GM12878 (cell line): ENCODE results near the gene SIRT2. TPM values are rescaled to one million over a fixed set of nuclear protein-coding genes. Genes with fewer than 3 reads are reported as not detected.

Source experiments
- ASH2L ChIP-seq: fragments of 300-600, 200-600 bp; sonication (generic); IDR thresholded peaks from 2 replicates; pipeline ENCODE4 v1.6.1; 2017; ENCODE audit warnings: low read depth, mild to moderate bottlenecking, borderline replicate concordance
- E4F1 ChIP-seq: fragments of 450-650 bp; IDR thresholded peaks from 2 replicates; pipeline ENCODE4 v1.6.1; 2018; ENCODE audit warnings: borderline replicate concordance, mild to moderate bottlenecking; ENCODE audit not compliant: partially characterized antibody
- ESRRA ChIP-seq: IDR thresholded peaks from 2 replicates; pipeline ENCODE4 v1.6.1; 2012; ENCODE audit warnings: mild to moderate bottlenecking, low read length, improper control_type of control experiment
- KAT2A ChIP-seq: conservative IDR thresholded peaks from 2 replicates; pipeline ENCODE4 v1.6.1; 2011; ENCODE audit warnings: low read depth, low read length; ENCODE audit not compliant: control insufficient read depth
- MAX ChIP-seq: IDR thresholded peaks from 2 replicates; pipeline ENCODE4 v1.6.1; 2012; ENCODE audit warnings: low read depth, low read length, improper control_type of control experiment
- NFYB ChIP-seq: IDR thresholded peaks from 2 replicates; pipeline ENCODE4 v1.6.1; 2011; ENCODE audit warnings: low read depth, mild to moderate bottlenecking, low read length, improper control_type of control experiment, moderate library complexity; ENCODE audit not compliant: insufficient read depth
- POLR2A ChIP-seq: IDR thresholded peaks from 2 replicates; pipeline ENCODE4 v1.6.1; 2011; ENCODE audit warnings: low read depth, mild to moderate bottlenecking, low read length
- PRDM15 ChIP-seq: fragments of 450-650 bp; formaldehyde crosslinking; IDR thresholded peaks from 2 replicates; pipeline ENCODE4 v1.4.0; 2020; ENCODE audit warnings: mild to moderate bottlenecking, moderate library complexity
- SRF ChIP-seq, 2 experiments: IDR thresholded peaks; 2 replicates each; pipeline ENCODE4 v1.6.1; 2011; ENCODE audit warnings: low read depth in 2 of 2, low read length in 2 of 2, mild to moderate bottlenecking in 1 of 2, moderate library complexity in 1 of 2
- STAT1 ChIP-seq: fragments of 450-650 bp; conservative IDR thresholded peaks from 2 replicates; pipeline ENCODE4 v1.6.1; 2014; ENCODE audit warnings: antibody characterized with exemption, mild to moderate bottlenecking
- TBL1XR1 ChIP-seq: IDR thresholded peaks from 2 replicates; pipeline ENCODE4 v1.6.1; 2012; ENCODE audit warnings: low read depth, low read length, improper control_type of control experiment
- ZBTB40 ChIP-seq: fragments of 450-650 bp; IDR thresholded peaks from 2 replicates; pipeline ENCODE4 v1.6.1; 2016; ENCODE audit warnings: mild to moderate bottlenecking, moderate library complexity, borderline replicate concordance
- ZNF207 ChIP-seq: fragments of 450-650 bp; IDR thresholded peaks from 2 replicates; pipeline ENCODE4 v1.6.1; 2014; ENCODE audit warnings: antibody characterized with exemption, mild to moderate bottlenecking, borderline replicate concordance
- ZNF217 ChIP-seq: fragments of 450-650 bp; IDR thresholded peaks from 2 replicates; pipeline ENCODE4 v1.6.1; 2017; ENCODE audit warnings: antibody characterized with exemption, mild to moderate bottlenecking
- ZNF24 ChIP-seq: fragments of 450-650 bp; IDR thresholded peaks from 2 replicates; pipeline ENCODE4 v1.6.1; 2017; ENCODE audit warnings: antibody characterized with exemption, mild to moderate bottlenecking
- ZNF274 ChIP-seq: IDR thresholded peaks from one replicate; pipeline ENCODE4 v1.8.0; 2011; ENCODE audit not compliant: insufficient read length, insufficient read depth
- polyA plus RNA-seq, 11 experiments: library from polyadenylated mRNA; depleted of rRNA in 4 of 11; unstranded in 6 of 11; stranded (reverse) in 5 of 11; fragments of >200 nt; fragmentation: Nextera tagmentation in 4 of 11; fragmentation: Illumina TruSeq in 1 of 11; extraction: Ambion mirVana in 4 of 11; extraction: Trizol in 1 of 11; gene quantifications; 1 replicate in 1 of 11; 2 replicates in 10 of 11; pipeline versions ENCODE4 v1.2.1 to v1.2.3, GENCODE V29; 2011 to 2016; ENCODE audit warnings: inconsistent platforms in 2 of 11, missing spikeins in 2 of 11, low read depth in 1 of 11
- total RNA-seq, 4 experiments: library from RNA; depleted of rRNA in 3 of 4; stranded (reverse); fragments of >200 nt in 3 of 4; fragmentation: Illumina TruSeq in 1 of 4; extraction: Trizol in 1 of 4; gene quantifications; 2 replicates each; pipeline versions ENCODE4 v1.2.1 to v1.2.3, GENCODE V29; 2013 to 2021

Gene SIRT2
- total and polyA plus RNA-seq, 10 of the 15 experiments (the other 5 are each of a cell fraction or from before 2014, with no cell fraction given) = 1.4 to 38.7 (median 24.1) TPM

GRCh38 chr19:38849860-38850435 lies 49.5 kb downstream of the SIRT2 start, which contains the start of gene HNRNPL (continued):
- TF ChIP-seq PRDM15 (no peak), E4F1 (no peak), MAX (no peak), ASH2L (no peak), STAT1 (peak; percentile 74; the same call in 1 of the 2 replicates), ESRRA (no peak), ZNF274 (no peak), ZBTB40 (peak; percentile 82; the same call in 1 of the 2 replicates), SRF (IDR thresholded peaks at IDR 0.05; ENCODE audit: low read depth in 2 of 2, low read length in 2 of 2) (peak; percentile 4 to 52; a peak in 1 of 4 replicates), ZNF207 (no peak), KAT2A (no peak), ZNF24 (no peak), POLR2A (peak; percentile 90), ZNF217 (no peak), TBL1XR1 (peak; percentile 65), NFYB (peak; percentile 95)
